HEK293T (cell line): ENCODE results near the gene MRPL23.

Source experiments
- CTCF ChIA-PET: fragments of 350-600 bp; formaldehyde crosslinking; extraction: SDS; loops from one replicate; lab custom pipeline; 2021; ENCODE audit warnings: antibody characterized with exemption, inconsistent platforms; lab: Yijun Ruan, JAX
- POLR2A ChIA-PET: fragments of 350-600 bp; formaldehyde crosslinking; extraction: SDS; loops from one replicate; lab custom pipeline; 2020; ENCODE audit warnings: antibody characterized with exemption, inconsistent platforms; lab: Yijun Ruan, JAX
- DNase-seq: peaks from one replicate; pipeline ENCODE4 v3.0.0; 2012; ENCODE audit warnings: mixed read lengths; ENCODE audit errors: extremely low spot score
- ARNT ChIP-seq: fragments of 450-650 bp; IDR thresholded peaks from 2 replicates; pipeline ENCODE4 v1.6.1; 2017; ENCODE audit warnings: mild to moderate bottlenecking
- BHLHE40 ChIP-seq: fragments of 450-650 bp; IDR thresholded peaks from 2 replicates; pipeline ENCODE4 v1.6.1; 2016; ENCODE audit warnings: mild to moderate bottlenecking, moderate library complexity, borderline replicate concordance
- CTBP1 ChIP-seq: fragments of 450-650 bp; IDR thresholded peaks from 2 replicates; pipeline ENCODE4 v1.6.1; 2016; ENCODE audit warnings: borderline replicate concordance
- ELF4 ChIP-seq: fragments of 450-650 bp; IDR thresholded peaks from 2 replicates; pipeline ENCODE4 v1.6.1; 2017; ENCODE audit warnings: antibody characterized with exemption
- FOXA1 ChIP-seq: fragments of 450-650 bp; IDR thresholded peaks from 2 replicates; pipeline ENCODE4 v1.6.1; 2016; ENCODE audit warnings: mild to moderate bottlenecking
- FOXK2 ChIP-seq: fragments of 450-650 bp; IDR thresholded peaks from 2 replicates; pipeline ENCODE4 v1.6.1; 2016; ENCODE audit warnings: mild to moderate bottlenecking
- FOXM1 ChIP-seq: fragments of 450-650 bp; IDR thresholded peaks from 2 replicates; pipeline ENCODE4 v1.6.1; 2017; ENCODE audit warnings: mild to moderate bottlenecking, borderline replicate concordance
- HDGF ChIP-seq: fragments of 450-650 bp; IDR thresholded peaks from 2 replicates; pipeline ENCODE4 v1.6.1; 2017; ENCODE audit warnings: antibody characterized with exemption, borderline replicate concordance
- L3MBTL2 ChIP-seq: fragments of 450-650 bp; conservative IDR thresholded peaks from 2 replicates; pipeline ENCODE4 v1.6.1; 2016; ENCODE audit warnings: mild to moderate bottlenecking
- LEF1 ChIP-seq: fragments of 450-650 bp; IDR thresholded peaks from 2 replicates; pipeline ENCODE4 v1.6.1; 2017; ENCODE audit warnings: mild to moderate bottlenecking, borderline replicate concordance
- NFRKB ChIP-seq: fragments of 450-650 bp; IDR thresholded peaks from 2 replicates; pipeline ENCODE4 v1.6.1; 2016; ENCODE audit warnings: mild to moderate bottlenecking, moderate library complexity
- PKNOX1 ChIP-seq: fragments of 450-650 bp; IDR thresholded peaks from 2 replicates; pipeline ENCODE4 v1.6.1; 2016
- SP1 ChIP-seq: fragments of 450-650 bp; IDR thresholded peaks from 2 replicates; pipeline ENCODE4 v1.6.1; 2017
- SUZ12 ChIP-seq: fragments of 450-650 bp; IDR thresholded peaks from 2 replicates; pipeline ENCODE4 v1.6.1; 2016; ENCODE audit warnings: mild to moderate bottlenecking
- TARDBP ChIP-seq: fragments of 450-650 bp; IDR thresholded peaks from 2 replicates; pipeline ENCODE4 v1.6.1; 2016
- ZNF384 ChIP-seq: fragments of 450-650 bp; IDR thresholded peaks from 2 replicates; pipeline ENCODE4 v1.6.1; 2016

MRPL23 gene

GRCh38 chr11:1908618-1909017 is 38.5 kb upstream of the MRPL23 start:
- ChIA-PET CTCF (interaction anchor here (1.4 kb wide), 1 partner anchor 26 kb away, joined by 4 read pairs; no protein-coding TSS in a partner anchor), POLR2A (no interaction called here)
- DNase-seq: no peak
- no peak for TF ChIP-seq FOXK2
- no peak for TF ChIP-seq ELF4
- TF ChIP-seq CTBP1: no peak
- no peak for TF ChIP-seq SUZ12
- TF ChIP-seq SP1: no peak

DNA sequence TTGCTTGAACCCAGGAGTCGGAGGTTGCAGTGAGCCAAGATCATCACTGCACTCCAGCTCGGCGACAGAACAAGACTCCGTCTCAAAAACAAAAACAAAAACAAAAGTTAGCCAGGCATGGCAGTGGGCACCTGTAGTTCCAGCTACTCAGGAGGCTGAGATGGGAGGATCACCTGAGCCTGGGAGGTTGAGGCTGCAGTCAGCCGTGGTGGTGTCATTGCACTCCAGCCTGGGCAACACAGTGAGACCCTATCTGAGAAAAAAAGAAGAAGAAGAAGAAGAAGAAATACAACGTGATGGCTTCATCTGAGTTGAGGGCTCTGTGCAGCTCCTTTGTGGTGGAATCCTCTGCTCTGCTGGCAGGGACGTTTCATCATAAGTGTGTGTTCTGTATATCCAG is 37.6 kb upstream of the MRPL23 start:
- DNase-seq: no peak
- TF ChIP-seq PKNOX1: no peak
- no peak for TF ChIP-seq SUZ12
- no peak for TF ChIP-seq HDGF
- no peak for TF ChIP-seq ZNF384
- ChIA-PET POLR2A (no interaction called here), CTCF (no interaction called here)

- ChIA-PET CTCF (no interaction called here), POLR2A (no interaction called here)
- TF ChIP-seq FOXM1 (no peak), PKNOX1 (no peak), SP1 (no peak), FOXK2 (no peak), ARNT (no peak), LEF1 (no peak), TARDBP (no peak)
- DNase-seq: no peak
Observed at GRCh38 chr11:1912289-1912878, 34.7 kb upstream of the MRPL23 start.

DNA sequence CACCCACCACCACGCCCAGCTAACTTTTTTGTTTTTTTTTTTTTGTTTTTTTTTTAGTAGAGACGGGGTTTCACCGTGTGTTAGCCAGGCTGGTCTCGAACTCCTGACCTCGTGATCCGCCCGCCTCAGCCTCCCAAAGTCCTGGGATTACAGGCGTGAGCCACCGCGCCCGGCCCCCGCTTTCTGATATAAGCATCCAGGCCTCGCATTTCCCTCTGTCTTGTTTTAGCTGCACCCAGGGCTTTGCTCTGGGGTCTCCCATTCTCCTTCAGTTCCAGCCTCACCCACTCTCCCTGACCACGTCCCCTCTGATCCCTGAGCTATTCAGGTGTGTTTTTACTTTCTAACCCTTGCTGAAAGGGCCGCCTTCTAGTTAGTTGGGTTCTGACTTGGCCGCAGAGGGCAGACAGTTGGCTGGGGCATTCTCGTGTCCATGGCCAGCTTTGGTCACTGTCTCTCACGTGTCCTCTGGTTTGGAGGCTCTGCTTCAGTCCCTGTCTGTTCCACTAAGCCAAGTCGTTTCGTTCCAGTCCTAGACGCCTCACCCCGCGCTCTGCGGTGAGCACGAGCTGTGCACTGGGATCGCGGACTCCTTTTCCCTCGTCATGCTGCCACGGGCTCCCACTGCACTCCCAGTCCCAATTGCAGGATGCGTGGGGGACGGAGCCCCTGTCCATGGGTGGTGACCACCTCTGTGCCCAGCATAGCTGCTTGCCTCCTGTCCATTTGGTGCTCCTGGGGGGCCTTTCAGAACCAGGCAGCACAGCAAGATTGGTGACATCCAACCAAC is 33.7 kb upstream of the MRPL23 start:
- POLR2A ChIA-PET: no interaction called here
- CTCF ChIA-PET: no interaction called here
- no peak for DNase-seq
- TF ChIP-seq SP1 (no peak), BHLHE40 (no peak), TARDBP (no peak), L3MBTL2 (no peak), HDGF (no peak), PKNOX1 (no peak), CTBP1 (no peak), LEF1 (no peak), NFRKB (no peak), ARNT (no peak), FOXK2 (no peak), ZNF384 (no peak), FOXA1 (no peak), FOXM1 (no peak), SUZ12 (no peak)

- ChIA-PET POLR2A (no interaction called here), CTCF (no interaction called here)
- DNase-seq: no peak
- no peak for TF ChIP-seq HDGF
- no peak for TF ChIP-seq ELF4
- no peak for TF ChIP-seq PKNOX1
- no peak for TF ChIP-seq ZNF384
- no peak for TF ChIP-seq FOXA1
- TF ChIP-seq LEF1: no peak
- no peak for TF ChIP-seq ARNT
- no peak for TF ChIP-seq SUZ12
- TF ChIP-seq FOXK2: no peak
Observed at GRCh38 chr11:1915795-1916131, 31.4 kb upstream of the MRPL23 start.

GRCh38 chr11:1916132-1916985 is 30.8 kb upstream of the MRPL23 start:
- POLR2A ChIA-PET: interaction anchor here (0.6 kb wide), 1 partner anchor 25 kb away, joined by 3 read pairs; the partner anchor contains the start of gene PRR33
- CTCF ChIA-PET: no interaction called here
- no peak for TF ChIP-seq PKNOX1
- no peak for TF ChIP-seq ELF4
- TF ChIP-seq HDGF: no peak
- no peak for TF ChIP-seq SUZ12
- TF ChIP-seq SP1: no peak
- no peak for TF ChIP-seq ARNT
- TF ChIP-seq CTBP1: no peak
- no peak for TF ChIP-seq FOXK2
- TF ChIP-seq L3MBTL2: no peak
- no peak for TF ChIP-seq FOXA1
- no peak for TF ChIP-seq BHLHE40
- TF ChIP-seq FOXM1: no peak
- no peak for TF ChIP-seq TARDBP
- no peak for TF ChIP-seq NFRKB
- TF ChIP-seq LEF1: no peak
- TF ChIP-seq ZNF384: no peak
- no peak for DNase-seq
